HL-60 (cell line): ENCODE measurements around the gene STK24.

ENCODE experiments used
- POLR2AphosphoS5 ChIP-seq: IDR thresholded peaks from 2 replicates; pipeline ENCODE4 v1.6.1; 2012; ENCODE audit warnings: low read depth
- TF ChIP-seq, protein P1 (sequence below): IDR thresholded peaks from one replicate; pipeline ENCODE4 v1.5.1; 2011; ENCODE audit warnings: low read length, control low read depth, inconsistent platforms; ENCODE audit not compliant: insufficient read depth
- TF ChIP-seq, protein P2 (sequence below): IDR thresholded peaks from 2 replicates; pipeline ENCODE4 v1.6.1; 2012; ENCODE audit warnings: low read depth; ENCODE audit not compliant: insufficient replicate concordance

DNA sequence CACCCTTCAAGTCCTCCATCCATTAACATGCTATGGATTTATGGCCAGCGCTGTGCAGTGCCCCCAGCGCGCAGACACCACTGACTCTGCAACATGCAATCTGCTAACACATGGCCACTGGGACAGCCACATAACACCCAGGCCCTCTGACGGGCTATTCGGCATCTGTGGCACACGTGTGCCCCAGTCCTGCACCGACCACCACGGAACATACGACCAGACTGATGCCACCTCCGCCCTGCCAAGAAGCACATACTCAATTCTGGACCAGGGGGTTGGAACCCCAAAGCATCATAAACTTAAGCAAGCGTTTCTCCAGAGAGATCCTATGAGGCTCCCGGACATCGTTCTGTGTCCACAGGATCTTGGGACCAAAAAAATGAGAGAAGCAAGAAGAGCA, 9.8 kb downstream of the STK24 start:
- TF ChIP-seq, protein P1, sequence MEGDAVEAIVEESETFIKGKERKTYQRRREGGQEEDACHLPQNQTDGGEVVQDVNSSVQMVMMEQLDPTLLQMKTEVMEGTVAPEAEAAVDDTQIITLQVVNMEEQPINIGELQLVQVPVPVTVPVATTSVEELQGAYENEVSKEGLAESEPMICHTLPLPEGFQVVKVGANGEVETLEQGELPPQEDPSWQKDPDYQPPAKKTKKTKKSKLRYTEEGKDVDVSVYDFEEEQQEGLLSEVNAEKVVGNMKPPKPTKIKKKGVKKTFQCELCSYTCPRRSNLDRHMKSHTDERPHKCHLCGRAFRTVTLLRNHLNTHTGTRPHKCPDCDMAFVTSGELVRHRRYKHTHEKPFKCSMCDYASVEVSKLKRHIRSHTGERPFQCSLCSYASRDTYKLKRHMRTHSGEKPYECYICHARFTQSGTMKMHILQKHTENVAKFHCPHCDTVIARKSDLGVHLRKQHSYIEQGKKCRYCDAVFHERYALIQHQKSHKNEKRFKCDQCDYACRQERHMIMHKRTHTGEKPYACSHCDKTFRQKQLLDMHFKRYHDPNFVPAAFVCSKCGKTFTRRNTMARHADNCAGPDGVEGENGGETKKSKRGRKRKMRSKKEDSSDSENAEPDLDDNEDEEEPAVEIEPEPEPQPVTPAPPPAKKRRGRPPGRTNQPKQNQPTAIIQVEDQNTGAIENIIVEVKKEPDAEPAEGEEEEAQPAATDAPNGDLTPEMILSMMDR = no peak
- no peak for TF ChIP-seq POLR2AphosphoS5
- TF ChIP-seq, protein P2, sequence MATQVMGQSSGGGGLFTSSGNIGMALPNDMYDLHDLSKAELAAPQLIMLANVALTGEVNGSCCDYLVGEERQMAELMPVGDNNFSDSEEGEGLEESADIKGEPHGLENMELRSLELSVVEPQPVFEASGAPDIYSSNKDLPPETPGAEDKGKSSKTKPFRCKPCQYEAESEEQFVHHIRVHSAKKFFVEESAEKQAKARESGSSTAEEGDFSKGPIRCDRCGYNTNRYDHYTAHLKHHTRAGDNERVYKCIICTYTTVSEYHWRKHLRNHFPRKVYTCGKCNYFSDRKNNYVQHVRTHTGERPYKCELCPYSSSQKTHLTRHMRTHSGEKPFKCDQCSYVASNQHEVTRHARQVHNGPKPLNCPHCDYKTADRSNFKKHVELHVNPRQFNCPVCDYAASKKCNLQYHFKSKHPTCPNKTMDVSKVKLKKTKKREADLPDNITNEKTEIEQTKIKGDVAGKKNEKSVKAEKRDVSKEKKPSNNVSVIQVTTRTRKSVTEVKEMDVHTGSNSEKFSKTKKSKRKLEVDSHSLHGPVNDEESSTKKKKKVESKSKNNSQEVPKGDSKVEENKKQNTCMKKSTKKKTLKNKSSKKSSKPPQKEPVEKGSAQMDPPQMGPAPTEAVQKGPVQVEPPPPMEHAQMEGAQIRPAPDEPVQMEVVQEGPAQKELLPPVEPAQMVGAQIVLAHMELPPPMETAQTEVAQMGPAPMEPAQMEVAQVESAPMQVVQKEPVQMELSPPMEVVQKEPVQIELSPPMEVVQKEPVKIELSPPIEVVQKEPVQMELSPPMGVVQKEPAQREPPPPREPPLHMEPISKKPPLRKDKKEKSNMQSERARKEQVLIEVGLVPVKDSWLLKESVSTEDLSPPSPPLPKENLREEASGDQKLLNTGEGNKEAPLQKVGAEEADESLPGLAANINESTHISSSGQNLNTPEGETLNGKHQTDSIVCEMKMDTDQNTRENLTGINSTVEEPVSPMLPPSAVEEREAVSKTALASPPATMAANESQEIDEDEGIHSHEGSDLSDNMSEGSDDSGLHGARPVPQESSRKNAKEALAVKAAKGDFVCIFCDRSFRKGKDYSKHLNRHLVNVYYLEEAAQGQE = no peak
